Chondrocyte (in vitro differentiated cells): Measurements from ENCODE around the gene NFIL3. TPM values are rescaled to one million over a fixed set of nuclear protein-coding genes. Genes with fewer than 3 reads are reported as not detected.

Source experiments
- DNase-seq: peaks from one replicate; pipeline ENCODE4 v3.0.0; 2021; ENCODE audit warnings: mixed read lengths, low spot score
- H3K27ac Mint-ChIP-seq: one replicate; pipeline ENCODE4 v1.8.0; 2021; ENCODE audit warnings: mild to moderate bottlenecking, moderate library complexity, mixed read lengths; ENCODE audit not compliant: unreplicated experiment
- H3K27me3 Mint-ChIP-seq: 2 replicates; pipeline ENCODE4 v1.8.0; 2021; ENCODE audit warnings: low read depth, mixed read lengths
- H3K36me3 Mint-ChIP-seq: 2 replicates; pipeline ENCODE4 v1.8.0; 2021; ENCODE audit warnings: low read depth, mixed read lengths
- H3K4me1 Mint-ChIP-seq: 2 replicates; pipeline ENCODE4 v1.8.0; 2021; ENCODE audit warnings: low read depth, mild to moderate bottlenecking, mixed read lengths
- H3K4me3 Mint-ChIP-seq: one replicate; pipeline ENCODE4 v1.8.0; 2021; ENCODE audit warnings: mild to moderate bottlenecking, moderate library complexity, mixed read lengths; ENCODE audit not compliant: unreplicated experiment
- H3K9me3 Mint-ChIP-seq: 2 replicates; pipeline ENCODE4 v1.8.0; 2021; ENCODE audit warnings: low read depth, mixed read lengths
- CTCF ChIP-seq: fragments of 200-600 bp; sonication (generic); IDR thresholded peaks from 2 replicates; pipeline ENCODE4 v1.5.0; 2021; ENCODE audit warnings: antibody characterized with exemption, mild to moderate bottlenecking, moderate library complexity
- total RNA-seq: library from RNA; stranded (reverse); gene quantifications from 3 replicates; pipeline ENCODE4 v1.2.1, GENCODE V29; 2021

Gene NFIL3
- total RNA-seq, 1 donor from 2014 or later: 43.2 TPM

- DNase-seq: no peak
- H3K36me3 Mint-ChIP-seq: no peaks in the 10 kb centered on the region
- no peaks in the 10 kb centered on the region for H3K9me3 Mint-ChIP-seq
- H3K27me3 Mint-ChIP-seq: no peaks in the 10 kb centered on the region
- peak overlapping the region; percentile 97 for H3K4me3 Mint-ChIP-seq
- peaks cover 62% of the 10 kb centered on the region for H3K4me1 Mint-ChIP-seq
- H3K27ac Mint-ChIP-seq: peak overlapping the region; percentile 99
- TF ChIP-seq CTCF: no peak
Observed at GRCh38 chr9:91421971-91422757, 1.5 kb downstream of the NFIL3 start.

- DNase-seq: no peak
- Mint-ChIP-seq H3K27me3 (no peaks in the 10 kb centered on the region), H3K27ac (peak overlapping the region; percentile 99), H3K4me3 (peak overlapping the region; percentile 97), H3K36me3 (no peaks in the 10 kb centered on the region), H3K4me1 (peaks cover 69% of the 10 kb centered on the region), H3K9me3 (no peaks in the 10 kb centered on the region)
- peak; percentile 80 for TF ChIP-seq CTCF
Observed at GRCh38 chr9:91421128-91421765, 2.4 kb downstream of the NFIL3 start.

- H3K27me3 Mint-ChIP-seq: no peaks in the 10 kb centered on the region
- H3K4me3 Mint-ChIP-seq: peak overlapping the region; percentile 97
- peaks cover 71% of the 10 kb centered on the region for H3K4me1 Mint-ChIP-seq
- H3K36me3 Mint-ChIP-seq: no peaks in the 10 kb centered on the region
- no peak for DNase-seq
- no peaks in the 10 kb centered on the region for H3K9me3 Mint-ChIP-seq
- TF ChIP-seq CTCF: no peak
- peak overlapping the region; percentile 99 for H3K27ac Mint-ChIP-seq
Observed at GRCh38 chr9:91420501-91421127, 3.0 kb downstream of the NFIL3 start.

- TF ChIP-seq CTCF: no peak
- H3K4me3 Mint-ChIP-seq: peak overlapping the region; percentile 43
- H3K27me3 Mint-ChIP-seq: no peaks in the 10 kb centered on the region
- H3K36me3 Mint-ChIP-seq: no peaks in the 10 kb centered on the region
- H3K9me3 Mint-ChIP-seq: no peaks in the 10 kb centered on the region
- DNase-seq: no peak
- H3K4me1 Mint-ChIP-seq: peaks cover 71% of the 10 kb centered on the region
- H3K27ac Mint-ChIP-seq: peak overlapping the region; percentile 99
Observed at GRCh38 chr9:91419222-91420191, 4.1 kb downstream of the NFIL3 start.
